Neural progenitor cell (in vitro differentiated cells): Measurements from ENCODE around the gene NALCN.

Experiments
- CTCF ChIP-seq: fragments of 200-600 bp; sonication (generic); IDR thresholded peaks from 2 replicates; pipeline ENCODE4 v1.5.1; 2017; ENCODE audit warnings: antibody characterized with exemption, mild to moderate bottlenecking
- EZH2 ChIP-seq: fragments of 200-600 bp; sonication (generic); IDR thresholded peaks from 2 replicates; pipeline ENCODE4 v1.6.1; 2017; ENCODE audit warnings: antibody characterized with exemption, mild to moderate bottlenecking, moderate library complexity
- EZH2phosphoT487 ChIP-seq: fragments of 200-600 bp; sonication (generic); IDR thresholded peaks from 2 replicates; pipeline ENCODE4 v1.6.1; 2017; ENCODE audit warnings: antibody characterized with exemption

GRCh38 chr13:101265934-101266333 lies 150.4 kb downstream of the NALCN start:
- TF ChIP-seq CTCF: no peak
- TF ChIP-seq EZH2phosphoT487: no peak
- no peak for TF ChIP-seq EZH2
